Stimulated activated CD8-positive, alpha-beta memory T cell treated with anti-CD3 and anti-CD28 coated beads, Interleukin-4, amount 100 ng/mL, for 4 hours (primary cell): ENCODE data around the gene TBL2.
"Not testable (repeated sequence)": the region's sequence is repeated elsewhere in the genome, so short reads cannot be mapped to it uniquely, and the experiment has no call there.

Experiments
- DNase-seq, 2 donors: peaks; one replicate each; pipeline ENCODE4 v3.0.0-alpha.2; 2020; ENCODE audit warnings: low read depth in 2 of 2, low spot score in 1 of 2

TBL2 gene

DNA sequence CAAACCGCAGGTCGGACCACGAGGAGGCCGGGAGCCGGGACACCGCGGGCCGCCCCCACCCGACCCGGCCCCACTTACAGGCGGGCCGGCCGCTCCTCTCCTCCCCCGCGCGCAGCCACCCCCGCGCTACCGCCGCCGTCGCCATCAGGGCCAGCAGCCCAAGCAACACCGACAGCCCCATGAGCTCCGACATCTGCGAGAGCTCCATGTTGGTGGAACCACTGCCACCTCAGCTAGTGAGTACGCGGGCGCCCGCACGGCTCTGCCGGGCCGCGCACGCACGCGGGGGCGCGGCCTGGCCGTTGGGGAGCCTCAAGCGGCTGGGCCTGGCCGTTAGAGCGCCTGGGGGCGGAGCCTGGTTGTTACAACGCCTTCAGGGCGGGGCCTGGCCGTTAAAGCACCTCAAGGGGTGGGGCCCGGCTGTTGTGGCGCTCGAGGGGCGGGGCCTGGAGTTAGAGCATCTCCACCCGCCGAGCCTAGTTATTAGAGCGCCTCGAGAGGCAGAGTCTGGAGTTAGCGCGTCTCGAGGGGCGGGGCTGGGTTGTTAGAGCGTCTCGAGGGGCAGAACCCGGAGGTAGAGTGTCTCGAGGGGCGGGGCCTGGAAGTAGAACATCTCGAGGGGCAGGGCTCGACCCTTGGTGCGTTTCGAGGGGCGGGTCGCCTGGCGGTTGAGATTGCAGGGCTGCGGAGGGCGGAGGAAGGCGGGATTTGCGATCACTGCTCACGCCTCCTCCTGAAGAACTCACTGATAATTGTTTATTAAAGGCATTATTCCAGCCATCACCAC, at the start of gene TBL2:
Gene TBL2 (minus strand): TSS at position 238 of the 787 bp plus-strand sequence. CDS start 30 bp downstream, at position 208.
- peak; percentile 94 to 97 for DNase-seq

DNA sequence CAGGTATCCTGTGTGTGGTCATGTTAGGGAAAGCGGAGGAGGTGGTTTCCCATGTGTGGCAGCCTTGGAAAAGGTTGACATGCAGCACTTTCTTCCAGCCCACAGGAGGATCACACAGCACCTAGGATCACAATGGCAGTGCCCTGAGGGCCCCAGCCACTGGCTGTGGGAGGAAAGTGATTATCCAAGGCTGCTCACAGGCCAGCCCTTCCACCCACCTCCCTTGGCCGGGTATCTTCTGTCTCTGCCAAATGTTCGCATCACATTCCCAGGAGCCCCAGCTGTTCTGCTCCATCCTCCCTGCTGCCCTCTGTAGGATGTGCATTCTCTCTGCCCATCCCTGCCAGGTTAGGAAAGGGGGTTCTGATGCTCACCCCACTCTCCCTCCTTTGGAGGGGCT, 48.4 kb upstream of the TBL2 start:
- no peak for DNase-seq

GRCh38 chr7:73625276-73625675, 46.9 kb upstream of the TBL2 start:
- no peak for DNase-seq

- no peak for DNase-seq
Measured at GRCh38 chr7:73624669-73625001, 46.3 kb upstream of the TBL2 start.

DNA sequence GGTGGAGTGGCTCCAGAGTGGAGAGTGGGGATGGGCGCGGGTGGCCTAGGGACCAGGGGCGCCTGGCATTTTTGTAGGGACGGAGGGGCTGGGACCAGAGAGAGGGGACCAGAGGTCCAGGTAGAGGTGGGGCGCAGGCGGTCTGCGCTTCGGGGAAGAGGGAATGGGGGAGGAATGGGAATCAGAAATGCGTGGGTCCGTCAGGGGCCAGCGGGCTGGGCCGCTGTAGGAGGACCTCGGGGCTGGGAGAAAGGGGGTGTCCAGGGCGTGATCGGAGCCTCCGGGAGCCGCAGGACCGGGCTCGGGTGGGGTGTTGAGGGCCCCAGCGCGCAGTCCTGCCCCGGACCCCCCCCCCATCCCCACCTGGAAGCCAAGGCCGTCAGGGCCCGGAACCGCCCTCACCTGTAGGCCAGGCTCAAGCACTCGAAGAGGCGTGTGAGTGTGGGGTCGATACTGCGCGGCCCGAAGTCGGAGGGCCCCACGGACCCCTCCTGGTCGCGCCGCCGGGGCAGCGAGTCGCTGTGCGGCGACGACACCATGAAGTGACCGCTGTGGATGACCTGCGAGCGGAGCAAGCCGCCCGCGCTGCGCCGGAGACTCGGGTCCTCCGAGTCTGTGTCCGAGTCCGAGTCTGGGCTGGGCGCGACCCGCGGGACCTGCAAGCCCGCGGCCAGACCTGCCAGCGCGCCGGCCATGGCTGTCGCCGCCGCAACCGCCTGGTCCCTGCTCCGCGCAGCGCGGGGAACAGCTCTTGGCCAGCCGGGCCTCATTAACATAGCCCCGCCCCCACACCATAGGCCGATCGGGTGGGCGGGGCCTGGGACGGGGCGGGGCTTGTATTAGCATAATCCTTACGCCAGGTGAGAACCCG, 45.7 kb upstream of the TBL2 start, which contains the start of gene MLXIPL:
Gene MLXIPL (minus strand): TSS at position 725 of the 871 bp plus-strand sequence. CDS start 30 bp downstream, at position 695.
- peak; percentile 5 to 26 for DNase-seq

- DNase-seq: no peak
Measured at GRCh38 chr7:73622909-73623797, 44.8 kb upstream of the TBL2 start.

- DNase-seq: no peak
Measured at GRCh38 chr7:73622527-73622908, 44.1 kb upstream of the TBL2 start.

DNA sequence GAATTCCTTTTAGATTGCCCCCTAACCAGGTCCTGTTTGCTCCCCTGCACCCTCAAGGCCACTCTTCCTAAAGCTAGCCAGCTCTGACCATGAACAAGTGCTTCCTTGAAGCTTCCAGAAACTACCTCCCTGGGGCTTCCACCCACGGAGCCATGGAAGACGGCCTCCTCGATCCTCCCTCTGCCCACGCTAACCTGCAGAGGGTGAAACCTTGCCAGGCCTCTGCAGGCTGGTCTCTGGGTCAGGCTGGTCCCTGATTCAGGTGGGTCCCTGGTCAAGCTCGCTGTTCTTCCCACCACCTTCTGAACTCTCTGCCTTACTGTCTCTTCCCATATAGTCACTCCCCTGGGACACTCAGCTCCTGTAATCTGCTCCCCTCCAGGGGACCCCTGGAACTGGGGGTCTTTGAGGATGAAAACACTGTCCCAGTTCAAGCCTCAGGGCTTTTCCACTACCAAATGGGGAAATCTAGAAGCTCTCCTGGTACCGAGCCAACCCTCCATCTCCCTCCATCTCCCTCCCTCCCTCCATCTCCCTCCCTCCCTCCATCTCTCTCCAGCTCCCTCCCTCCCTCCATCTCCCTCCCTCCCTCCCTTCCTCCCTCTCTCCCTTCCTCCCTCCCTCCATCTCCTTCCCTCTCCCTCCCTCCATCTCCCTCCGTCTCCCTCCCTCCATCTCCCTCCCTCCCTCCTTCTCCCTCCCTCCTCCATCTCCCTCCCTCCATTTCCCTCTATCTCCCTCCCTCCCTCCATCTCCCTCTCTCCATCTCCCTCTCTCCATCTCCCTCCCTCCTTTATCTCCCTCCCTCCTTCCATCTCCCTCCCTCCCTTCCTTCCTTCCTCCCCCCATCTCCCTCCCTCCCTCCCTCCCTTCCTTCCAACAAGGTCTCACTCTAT, 43.0 kb upstream of the TBL2 start:
- no peak for DNase-seq

GRCh38 chr7:73619394-73619793, 41.0 kb upstream of the TBL2 start:
- not testable (repeated sequence) for DNase-seq

DNA sequence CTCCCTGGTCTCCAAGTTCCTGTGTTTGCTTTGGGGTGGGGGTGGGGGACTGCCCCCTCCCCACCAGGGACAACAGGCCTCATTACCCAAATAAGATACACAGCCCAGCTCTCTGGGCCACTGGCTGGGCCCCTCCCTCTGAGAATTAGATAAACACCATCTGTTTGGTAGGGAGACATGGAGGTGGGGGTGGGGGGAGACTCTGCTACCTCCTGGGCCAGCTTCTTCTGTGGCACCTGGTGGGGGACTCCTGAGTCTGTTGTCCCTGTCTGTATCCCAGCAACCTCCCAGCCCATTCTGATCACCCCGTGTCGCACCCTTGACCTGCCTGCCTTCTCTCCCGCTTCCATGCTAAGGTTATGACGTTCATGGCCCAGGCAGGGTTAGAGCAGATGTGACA, 40.2 kb upstream of the TBL2 start:
- no peak for DNase-seq

DNA sequence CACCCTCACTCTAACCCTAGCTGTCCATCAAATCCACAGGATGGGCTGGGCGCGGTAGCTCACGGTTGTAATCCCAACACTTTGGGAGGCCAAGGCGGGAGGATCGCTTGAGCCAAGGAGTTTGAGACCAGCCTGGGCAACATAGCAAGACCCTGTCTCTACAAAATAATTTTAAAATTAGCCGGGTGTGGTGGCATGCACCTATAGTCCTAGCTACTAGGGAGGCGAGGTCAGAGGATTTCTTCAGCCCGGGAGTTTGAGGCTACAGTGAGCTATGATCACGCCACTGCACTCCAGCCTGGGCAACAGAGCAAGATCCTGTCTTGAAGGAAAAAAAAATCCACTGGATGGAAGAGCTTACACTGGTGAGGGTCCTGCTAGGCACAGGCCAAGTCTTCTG, 39.1 kb upstream of the TBL2 start:
- DNase-seq: not testable (repeated sequence)

DNA sequence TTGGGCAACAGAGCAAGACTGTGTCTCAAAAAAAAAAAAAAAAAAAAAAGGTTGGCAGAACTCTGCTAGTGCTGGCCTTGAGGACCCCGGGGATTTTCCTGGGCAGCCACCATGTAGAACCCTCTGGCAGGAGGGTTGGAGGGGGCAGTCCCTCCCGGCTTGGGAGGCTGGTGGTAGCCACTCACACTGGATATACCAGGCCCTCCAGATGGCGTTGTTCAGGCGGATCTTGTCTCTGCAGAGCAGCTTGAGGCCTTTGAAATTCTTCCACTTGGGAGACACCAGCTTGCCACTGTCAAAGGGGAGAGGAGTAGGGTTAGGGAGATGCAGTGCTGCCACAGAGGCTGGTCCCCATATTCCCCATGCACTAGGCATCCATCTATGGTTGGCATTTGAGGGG, 37.5 kb upstream of the TBL2 start:
- DNase-seq: no peak

- not testable (repeated sequence) for DNase-seq
Measured at GRCh38 chr7:73614937-73615336, 36.6 kb upstream of the TBL2 start.

GRCh38 chr7:73613954-73614735, 35.8 kb upstream of the TBL2 start:
- no peak for DNase-seq

DNA sequence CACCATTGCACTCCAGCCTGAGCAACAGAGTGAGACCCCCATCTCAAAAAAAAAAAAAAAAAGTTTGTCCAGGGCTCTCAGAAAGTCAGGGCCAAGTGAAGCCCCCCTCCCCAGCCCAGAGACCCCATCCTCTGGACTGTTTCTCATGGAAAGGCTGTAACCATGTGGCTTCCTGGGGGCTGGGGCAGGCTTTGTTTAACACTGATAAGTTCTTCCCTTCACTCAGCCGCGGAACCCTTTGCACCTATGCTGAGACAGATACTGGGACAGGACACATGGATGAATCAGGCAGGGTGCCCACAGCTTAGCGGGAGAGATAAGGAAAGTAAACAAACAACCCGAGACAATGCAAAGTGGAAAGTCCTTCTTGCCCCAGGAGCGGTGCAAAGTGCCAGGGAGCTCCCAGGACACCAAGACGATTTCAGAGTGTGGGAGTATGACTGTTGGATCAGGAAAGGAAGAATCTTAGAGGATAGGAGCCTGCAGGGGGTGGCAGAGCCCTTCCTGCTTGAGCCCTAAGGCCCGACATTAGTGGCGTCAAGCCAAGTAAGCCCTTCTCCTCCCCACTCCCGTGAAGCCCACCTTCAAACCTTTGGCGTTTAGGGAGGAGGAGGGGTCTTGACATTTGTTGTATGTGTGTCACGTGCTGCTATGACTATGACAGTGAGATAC, 34.4 kb upstream of the TBL2 start:
- no peak for DNase-seq

- no peak for DNase-seq
Measured at GRCh38 chr7:73611017-73611555, 32.7 kb upstream of the TBL2 start.

- no peak for DNase-seq
Measured at GRCh38 chr7:73610105-73610504, 31.7 kb upstream of the TBL2 start.

- DNase-seq: not testable (repeated sequence)
Measured at GRCh38 chr7:73607692-73607983, 29.3 kb upstream of the TBL2 start.
